Heart right ventricle (tissue), 16 donors: Measurements from ENCODE around the gene LENG8. TPM values are rescaled to one million over a fixed set of nuclear protein-coding genes. Genes with fewer than 3 reads are reported as not detected.

Experiments
- ATAC-seq, 8 donors: fragments of 200-7000 bp; cut with Tn5 transposase; one replicate each; pipeline ENCODE4 v1.9.1; 2020; ENCODE audit warnings: mild to moderate bottlenecking in 8 of 8, moderate library complexity in 8 of 8, moderate number of reproducible peaks in 1 of 8
- DNase-seq, 2 donors: peaks; one replicate each; pipeline ENCODE4 v3.0.0-alpha.2; 2020
- H3K27ac ChIP-seq, 10 donors: fragments of 200-600 bp; sonication (generic) in 2 of 10; one replicate each; pipeline versions ENCODE4 v1.5.0 to v1.8.0; 2020 to 2022; ENCODE audit warnings: mild to moderate bottlenecking in 3 of 10
- H3K27me3 ChIP-seq, 7 donors: fragments of 200-600 bp; one replicate each; pipeline ENCODE4 v1.8.0; 2021 to 2022; ENCODE audit warnings: mild to moderate bottlenecking in 2 of 7
- H3K36me3 ChIP-seq, 9 donors: fragments of 200-600 bp; sonication (generic) in 1 of 9; one replicate each; pipeline versions ENCODE4 v1.5.0 to v1.8.0; 2020 to 2022; ENCODE audit warnings: mild to moderate bottlenecking in 2 of 9
- H3K4me1 ChIP-seq, 9 donors: fragments of 200-600 bp; sonication (generic) in 1 of 9; one replicate each; pipeline versions ENCODE4 v1.5.0 to v1.8.0; 2020 to 2022; ENCODE audit warnings: mild to moderate bottlenecking in 4 of 9
- H3K4me3 ChIP-seq, 10 donors: fragments of 200-600 bp; sonication (generic) in 2 of 10; one replicate each; pipeline versions ENCODE4 v1.5.0 to v1.8.0; 2020 to 2022; ENCODE audit warnings: mild to moderate bottlenecking in 7 of 10, moderate library complexity in 2 of 10
- H3K9me3 ChIP-seq, 11 donors: fragments of 200-600 bp in 10 of 11; sonication (generic) in 2 of 11; one replicate each; pipeline versions ENCODE4 v1.5.0 to v1.8.0; 2013 to 2022; ENCODE audit warnings: mild to moderate bottlenecking in 2 of 11, control low read depth in 1 of 11, moderate library complexity in 1 of 11
- WGBS, 2 donors: extraction: QIAGEN DNeasy Blood & Tissue Kit; methylation state at CpG; one replicate each; pipeline ENCODE4 v1.1.7; 2013; ENCODE audit warnings: inconsistent platforms in 1 of 2; 5-methylcytosine and 5-hydroxymethylcytosine counted together
- intact Hi-C, 10 donors: fragments of 100-400 bp; cut with DNase I; formaldehyde crosslinking; loops; one replicate each; pipeline versions ENCODE4 v1.11.1 to v1.14.2; 2022
- polyA plus RNA-seq, 2 donors: library from polyadenylated mRNA; stranded (reverse); fragments of 200-250 nt; gene quantifications; one replicate each; pipeline ENCODE4 v1.2.3, GENCODE V29; 2013
- total RNA-seq, 10 donors: library from RNA; stranded (reverse); fragmentation: NEBNext Ultra II Directional in 3 of 10; extraction: Animal tissue kit (Norgen Biotek cat#: 25700) in 3 of 10; gene quantifications; one replicate each; pipeline versions ENCODE4 v1.2.1 to v1.2.4, GENCODE V29; 2021 to 2023
- TF ChIP-seq, protein P1 (sequence below), 9 donors: fragments of 200-600 bp; sonication (generic) in 2 of 9; IDR thresholded peaks; one replicate each; pipeline versions ENCODE4 v1.5.0 to v1.8.0; 2021 to 2022; ENCODE audit warnings: antibody characterized with exemption in 9 of 9, mild to moderate bottlenecking in 5 of 9, moderate library complexity in 1 of 9
- donor health status: Arrhythmogenic right ventricular cardiomyopathy.
- donor health status: ischemic (EF 13 %, LVEDD 7.1; RV severe dilation, severe dysfunction).
- donor health status: healthy with polysubstance abuse.
- donor health status: DM: no; HTN: yes; CAD: no.
- donor health status: DM: no; HTN: no; CAD: no.
- donor health status: ischemic (EF 25% LVEDD 6.9; RV normal size, moderate dysfunction).
- donor health status: ischemic (EF 25% LVEDD 5.7; RV mildly dilated, moderate dysfunction).
- donor health status: healthy.
- donor health status: DM: yes; HTN: yes; CAD: no.
- donor health status: Ischemic cardiomyopathy.
- donor health status: ischemic (EF 35%, LVEDD 5.7; RV mildly dilated, moderate dysfunction).
- donor health status: nonischemic (EF 11% LVEDD 7.7; RV severe dilation, severe dysfunction).
- donor health status: DM: yes; HTN: yes; CAD: no.
- donor health status: PGD.
- donor health status: ischemic (EF 29% LVEDD 5.4; RV normal size, mild dysfunction).
- donor health status: nonischemic (EF 23%, LVEDD 6.1; RV moderate dilation, normal function).

The LENG8 gene
- total and polyA plus RNA-seq, 12 donors: 34.3 to 194 (median 56.8) TPM

DNA sequence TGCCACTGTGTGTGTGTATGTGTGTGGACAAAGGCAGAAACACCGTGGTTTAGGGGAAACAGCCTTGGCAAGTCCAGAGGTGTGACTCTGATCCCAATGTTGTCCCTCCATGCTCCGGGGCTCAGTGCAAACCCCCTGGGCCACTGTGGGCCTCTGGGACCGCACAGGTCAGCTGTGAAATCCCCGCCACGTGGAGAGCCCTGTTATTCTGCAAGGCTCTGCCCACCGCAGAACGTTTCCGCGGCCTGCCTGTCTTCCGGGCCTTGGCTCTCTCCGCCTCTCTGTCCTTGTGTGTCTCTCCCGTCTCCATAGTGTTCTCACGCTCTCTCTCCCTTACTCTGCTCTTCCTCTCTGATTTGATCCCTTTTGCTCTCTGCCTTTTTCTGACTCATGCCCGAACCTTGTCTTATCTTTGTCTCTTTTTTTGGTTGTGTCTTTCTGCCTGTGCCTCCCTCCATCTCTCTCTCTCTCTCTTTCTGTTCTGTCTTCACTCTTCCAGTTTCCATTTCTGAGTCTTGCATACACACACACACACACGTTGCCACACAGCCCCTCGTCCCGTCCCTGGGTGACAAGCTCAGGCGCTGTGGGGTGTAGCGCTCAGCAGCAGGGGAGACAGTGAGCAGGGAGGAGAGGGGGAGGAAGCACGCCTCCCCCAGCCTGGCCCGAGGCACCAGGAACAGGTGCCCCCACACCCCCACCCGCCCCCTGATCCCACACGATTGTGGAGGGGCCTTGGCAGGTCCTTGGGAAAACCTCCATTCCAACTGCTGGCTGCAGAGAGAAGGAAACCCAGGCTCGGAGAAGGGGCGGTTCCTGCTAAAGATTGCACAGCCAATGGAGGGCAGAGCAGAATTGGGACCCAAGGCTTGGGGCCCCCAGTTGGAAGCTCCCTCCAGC lies 30.7 kb upstream of the LENG8 start:
- peak overlapping the region in 7 of 10 donors; percentile 15 to 85 (median 44) for H3K27ac ChIP-seq

DNA sequence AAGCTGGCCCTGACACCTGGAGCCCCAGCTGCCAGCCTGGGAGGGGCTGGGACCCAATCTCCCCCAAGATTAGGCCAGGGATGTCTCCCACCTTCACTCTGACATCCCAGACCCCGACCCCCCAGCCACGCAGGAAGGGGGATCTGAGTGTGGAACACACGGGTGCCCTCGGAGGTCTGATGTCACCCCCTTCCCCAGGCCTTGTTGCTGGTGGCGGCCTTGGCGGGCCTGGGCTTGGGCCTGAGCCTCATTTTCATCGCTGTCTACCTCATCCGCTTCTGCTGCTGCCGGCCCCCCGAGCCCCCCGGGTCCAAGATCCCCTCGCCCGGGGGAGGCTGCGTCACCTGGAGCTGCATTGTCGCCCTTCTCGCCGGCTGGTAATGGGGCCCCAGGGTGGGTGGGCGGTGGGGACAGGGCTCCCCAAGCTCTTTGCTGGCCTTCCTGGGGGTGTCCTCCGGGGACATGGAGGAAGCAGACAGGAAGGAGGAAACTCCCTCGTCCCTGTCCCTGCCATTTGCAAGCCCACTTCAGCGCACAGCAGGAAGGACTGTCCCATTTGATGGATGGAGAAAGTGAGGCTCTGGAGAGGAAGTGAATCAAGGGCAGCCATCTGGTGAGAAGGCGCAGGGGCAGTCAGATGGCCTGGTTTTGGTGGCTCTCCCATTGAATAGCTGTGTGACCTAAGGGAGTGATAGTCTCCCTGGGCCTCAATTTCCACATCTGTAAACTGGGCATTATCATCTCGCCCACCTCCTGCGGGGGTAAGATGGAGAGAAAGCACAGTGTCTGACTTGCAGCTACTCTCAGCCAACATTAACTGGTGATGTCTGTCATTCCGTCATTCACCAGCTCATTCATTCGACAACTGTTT lies 29.8 kb upstream of the LENG8 start:
- Histone ChIP-seq H3K4me3 (no peak overlapping the region), H3K4me1 (peaks cover 4 to 46% (median 17%) of the 10 kb centered on the region in 9 donors), H3K27ac (peak overlapping the region in 7 of 10 donors; percentile 8 to 85 (median 44)), H3K27me3 (peaks cover 22 to 95% (median 83%) of the 10 kb centered on the region in 7 donors), H3K9me3 (no peaks in the 10 kb centered on the region), H3K36me3 (no peaks in the 10 kb centered on the region)
- TF ChIP-seq, protein P1, sequence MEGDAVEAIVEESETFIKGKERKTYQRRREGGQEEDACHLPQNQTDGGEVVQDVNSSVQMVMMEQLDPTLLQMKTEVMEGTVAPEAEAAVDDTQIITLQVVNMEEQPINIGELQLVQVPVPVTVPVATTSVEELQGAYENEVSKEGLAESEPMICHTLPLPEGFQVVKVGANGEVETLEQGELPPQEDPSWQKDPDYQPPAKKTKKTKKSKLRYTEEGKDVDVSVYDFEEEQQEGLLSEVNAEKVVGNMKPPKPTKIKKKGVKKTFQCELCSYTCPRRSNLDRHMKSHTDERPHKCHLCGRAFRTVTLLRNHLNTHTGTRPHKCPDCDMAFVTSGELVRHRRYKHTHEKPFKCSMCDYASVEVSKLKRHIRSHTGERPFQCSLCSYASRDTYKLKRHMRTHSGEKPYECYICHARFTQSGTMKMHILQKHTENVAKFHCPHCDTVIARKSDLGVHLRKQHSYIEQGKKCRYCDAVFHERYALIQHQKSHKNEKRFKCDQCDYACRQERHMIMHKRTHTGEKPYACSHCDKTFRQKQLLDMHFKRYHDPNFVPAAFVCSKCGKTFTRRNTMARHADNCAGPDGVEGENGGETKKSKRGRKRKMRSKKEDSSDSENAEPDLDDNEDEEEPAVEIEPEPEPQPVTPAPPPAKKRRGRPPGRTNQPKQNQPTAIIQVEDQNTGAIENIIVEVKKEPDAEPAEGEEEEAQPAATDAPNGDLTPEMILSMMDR (IDR thresholded peaks at IDR 0.05): no peak
- no peak for ATAC-seq
- WGBS, 2 donors: 76 to 79% methylated on average over 26 of the region's 26 CpGs
- intact Hi-C loops: no loop called here
- DNase-seq: no peak

More for the DNA sequence above, 30.7 kb upstream of the LENG8 start:
- no peaks in the 10 kb centered on the region for H3K9me3 ChIP-seq
- TF ChIP-seq, protein P1 (IDR thresholded peaks at IDR 0.05): no peak
- intact Hi-C loops: no loop called here
- H3K27me3 ChIP-seq: peaks cover 22 to 91% (median 80%) of the 10 kb centered on the region in 7 donors
- peaks cover 4 to 46% (median 17%) of the 10 kb centered on the region in 9 donors for H3K4me1 ChIP-seq
- ATAC-seq (peak in 3 of 8 donors; percentile 4 to 20 (median 13)), DNase-seq (no peak)
- H3K36me3 ChIP-seq: no peaks in the 10 kb centered on the region
- no peak overlapping the region for H3K4me3 ChIP-seq
- WGBS, 2 donors: 15 to 18% methylated on average over 23 to 25 of the region's 25 CpGs

DNA sequence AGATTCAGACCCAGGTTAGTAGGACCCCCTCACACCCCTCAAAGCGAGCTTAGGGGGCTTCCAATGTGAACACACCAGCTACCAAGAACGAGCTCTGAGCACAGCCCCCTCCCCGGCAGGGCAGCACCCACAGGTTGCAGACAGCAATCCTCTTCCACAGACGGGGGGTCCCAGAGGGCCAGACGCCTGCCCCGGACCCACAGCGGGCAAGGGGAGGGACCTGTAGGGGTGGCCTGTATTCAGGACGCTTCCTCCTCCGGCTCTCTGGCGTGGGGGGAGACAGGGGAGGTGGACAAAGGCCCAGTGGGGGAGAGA lies 29.0 kb upstream of the LENG8 start:
- no peaks in the 10 kb centered on the region for H3K9me3 ChIP-seq
- H3K4me3 ChIP-seq: peak overlapping the region in 4 of 10 donors; percentile 34 to 48 (median 40)
- DNase-seq: no peak
- intact Hi-C loops: no loop called here
- 10 to 19% methylated on average over 10 of the region's 10 CpGs for WGBS, 2 donors
- H3K27ac ChIP-seq: peak overlapping the region in 8 of 10 donors; percentile 29 to 85 (median 60)
- no peak for ATAC-seq
- peaks cover 16 to 89% (median 81%) of the 10 kb centered on the region in 7 donors for H3K27me3 ChIP-seq
- TF ChIP-seq, protein P1 (IDR thresholded peaks at IDR 0.05): no peak
- H3K4me1 ChIP-seq: peaks cover 4 to 46% (median 17%) of the 10 kb centered on the region in 9 donors
- H3K36me3 ChIP-seq: no peaks in the 10 kb centered on the region
